COLO668 (cell line): ENCODE data around the gene POLD2.

Experiments used
- DNase-seq: peaks from one replicate; lab custom pipeline; 2025; ENCODE audit not compliant: unreplicated experiment; lab: John Stamatoyannopoulos, UW

The POLD2 gene

DNA sequence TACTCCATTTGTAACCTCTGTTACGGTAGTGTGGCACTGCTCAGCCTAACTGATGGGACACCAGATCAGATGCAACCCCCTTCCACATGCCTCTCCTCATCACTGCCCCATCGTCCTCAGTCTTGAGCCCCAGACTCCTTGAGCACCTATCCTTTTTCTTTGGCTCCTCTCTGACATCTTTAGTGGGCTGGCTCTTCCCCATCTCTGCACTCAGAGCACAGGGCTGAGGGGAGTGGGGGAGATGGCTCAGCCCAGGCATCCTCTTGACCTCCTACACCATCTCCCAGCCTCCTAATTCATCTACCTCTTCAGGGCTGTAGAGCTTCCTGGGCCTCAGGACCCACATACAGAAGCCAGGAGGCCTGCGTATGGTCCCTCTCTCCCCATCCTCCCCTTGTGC is 39.6 kb downstream of the POLD2 start:
- DNase-seq, result no peak

DNA sequence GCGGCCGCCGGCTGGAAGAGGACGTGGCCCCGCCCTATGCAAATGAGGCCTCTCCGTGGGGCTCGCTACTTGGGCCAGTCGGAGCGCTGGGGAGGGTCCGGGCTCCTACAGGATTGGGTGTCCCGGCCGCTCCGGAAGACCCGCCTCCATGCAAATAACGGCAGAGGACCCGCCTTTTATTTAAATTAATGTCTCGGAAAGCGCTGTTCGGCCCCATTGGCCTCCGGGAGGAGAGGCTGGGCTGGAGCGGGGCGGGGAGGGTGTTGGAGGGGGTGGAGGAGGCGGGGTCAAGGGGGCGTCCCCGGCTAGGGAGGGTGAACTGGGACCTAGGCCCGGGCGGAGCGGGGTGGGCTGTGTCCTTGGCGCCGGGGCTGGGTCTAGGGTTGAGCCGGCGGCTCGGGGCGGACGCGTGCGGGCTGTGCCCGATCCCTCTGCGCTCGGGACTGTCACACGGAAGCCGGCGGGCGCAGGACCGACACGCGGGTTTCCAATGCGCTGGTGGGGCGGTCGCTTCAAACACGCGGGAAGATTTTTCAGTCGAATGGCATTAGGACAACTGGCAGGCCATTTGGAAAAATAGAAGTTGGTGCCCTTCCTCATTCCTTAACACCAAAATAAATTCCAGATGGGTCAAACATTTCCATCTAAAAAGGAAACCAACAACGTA is 40.7 kb downstream of the POLD2 start:
- DNase-seq, result peak; percentile 99

DNA sequence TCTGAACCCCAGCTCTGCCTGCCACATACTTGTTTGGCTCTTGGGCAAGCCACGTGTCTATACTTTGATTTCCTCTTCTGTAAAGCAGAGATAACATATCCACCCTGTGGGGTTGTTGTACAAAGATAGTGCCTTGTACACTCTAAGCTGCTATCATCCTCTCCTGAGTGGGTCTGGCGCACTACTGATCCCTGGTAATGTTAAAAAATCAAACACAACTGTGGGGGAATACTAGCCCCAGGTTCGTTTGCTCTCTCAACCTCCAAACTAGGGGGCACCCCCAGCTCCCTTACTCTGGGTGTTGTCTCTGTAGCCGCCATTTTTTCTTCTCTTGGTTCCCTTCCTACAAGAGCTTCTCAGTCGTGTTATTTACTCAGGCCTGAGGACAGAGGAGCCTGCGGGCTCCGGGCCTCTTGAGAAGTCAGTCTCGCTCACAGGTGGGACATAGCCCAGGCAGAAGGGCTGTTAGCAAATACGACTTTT is 42.0 kb downstream of the POLD2 start:
- no peak for DNase-seq

DNA sequence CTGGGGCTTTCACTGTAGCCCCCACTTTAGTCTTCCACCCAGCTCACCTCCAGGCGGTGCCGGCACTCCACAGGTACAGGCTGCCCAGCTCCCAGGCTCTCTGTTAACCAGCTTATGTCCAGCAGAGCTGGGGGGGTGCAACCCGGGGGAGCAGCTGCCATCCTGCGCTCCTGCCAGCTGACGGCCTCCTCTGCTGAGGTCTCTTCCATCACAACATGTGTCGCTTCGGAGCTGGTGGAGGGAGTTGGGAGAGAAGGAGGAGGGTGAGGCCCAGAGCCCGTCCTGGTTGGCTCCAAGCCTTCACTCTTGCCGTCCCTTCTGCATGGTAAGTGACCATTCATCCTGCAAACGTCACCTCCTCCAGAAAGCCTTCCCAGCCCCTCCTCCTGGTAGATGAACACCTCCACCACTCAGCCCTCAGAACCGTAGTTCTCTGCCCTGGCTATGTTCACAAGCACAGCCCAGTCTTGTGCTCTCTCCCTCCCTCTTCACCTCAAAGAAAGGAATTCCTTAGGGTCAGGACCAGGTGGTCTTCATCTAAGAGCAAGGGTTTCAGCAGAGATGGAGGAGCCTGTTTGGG is 42.6 kb downstream of the POLD2 start:
- no peak for DNase-seq

DNA sequence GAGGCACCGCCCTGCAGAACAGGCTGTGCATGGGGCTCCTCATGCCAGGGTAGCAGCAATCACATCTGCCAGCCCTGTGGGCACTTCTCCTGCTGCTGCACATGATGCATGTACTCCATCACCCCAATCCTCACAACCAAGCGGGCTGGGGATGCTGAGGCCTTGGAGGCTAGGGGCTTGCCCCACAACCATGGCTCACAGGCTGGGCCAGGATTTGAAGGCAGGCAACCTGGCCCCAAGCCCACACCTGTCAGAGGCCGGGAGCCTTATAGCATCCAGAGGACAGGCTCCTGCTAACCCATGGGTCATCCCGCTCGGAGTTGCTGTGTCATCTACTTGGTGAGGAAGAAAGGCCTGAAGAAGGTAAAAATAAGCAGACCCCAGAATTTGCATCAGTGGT is 43.2 kb downstream of the POLD2 start:
- no peak for DNase-seq

DNA sequence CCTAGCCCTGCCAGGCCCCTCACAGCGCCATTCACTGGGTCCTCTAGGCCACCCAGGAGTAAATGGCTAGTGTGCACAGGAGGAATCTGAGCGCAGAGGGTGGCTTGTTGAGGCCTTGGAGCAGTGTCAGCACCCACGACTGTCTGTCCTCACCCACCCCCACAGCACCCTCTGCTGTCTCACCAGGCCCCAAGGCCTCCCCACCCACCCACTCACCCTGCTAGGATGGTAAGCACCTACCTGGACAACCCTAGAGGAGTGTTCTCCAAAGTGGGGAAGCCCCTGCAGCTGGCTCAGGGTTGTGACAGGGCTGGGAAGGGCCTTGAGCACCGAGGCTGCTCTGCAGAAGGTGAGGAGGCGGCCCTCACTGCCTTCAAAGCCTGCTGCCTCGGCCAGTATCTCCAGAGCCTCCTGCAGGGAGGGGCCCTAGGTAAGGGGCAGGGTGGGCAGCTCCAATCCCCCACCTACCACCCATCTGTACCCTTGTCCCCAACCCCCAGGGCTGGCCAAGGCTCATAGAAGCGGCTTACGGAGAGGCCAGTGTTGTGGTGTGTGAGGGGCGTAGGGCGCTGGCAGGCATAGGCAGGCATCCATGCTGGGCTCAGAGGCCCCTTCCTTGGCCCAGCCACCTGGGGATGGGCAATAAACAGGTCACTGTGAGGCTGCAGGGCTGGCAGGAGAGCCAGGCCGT is 43.9 kb downstream of the POLD2 start:
- no peak for DNase-seq

DNA sequence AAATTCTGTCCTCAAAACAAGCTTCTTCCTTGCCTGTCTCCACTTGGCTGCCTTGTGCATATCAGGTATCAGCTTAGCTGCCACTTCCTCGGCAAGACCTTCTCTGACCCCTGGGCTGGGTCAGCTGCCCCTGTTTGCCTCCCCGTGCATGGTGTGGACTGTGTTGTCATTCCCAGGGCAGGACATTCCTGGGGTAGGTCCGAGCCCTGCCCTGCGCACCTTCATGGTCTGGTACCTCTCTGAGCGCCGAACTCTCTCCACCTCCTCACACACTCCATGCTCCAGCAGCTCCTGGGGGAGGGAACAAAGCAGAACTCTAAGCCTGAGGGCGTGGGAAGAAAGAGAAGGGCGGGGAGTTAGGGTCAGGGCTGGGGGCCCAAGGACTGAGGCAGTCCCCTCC is 44.8 kb downstream of the POLD2 start:
- DNase-seq, result no peak

DNA sequence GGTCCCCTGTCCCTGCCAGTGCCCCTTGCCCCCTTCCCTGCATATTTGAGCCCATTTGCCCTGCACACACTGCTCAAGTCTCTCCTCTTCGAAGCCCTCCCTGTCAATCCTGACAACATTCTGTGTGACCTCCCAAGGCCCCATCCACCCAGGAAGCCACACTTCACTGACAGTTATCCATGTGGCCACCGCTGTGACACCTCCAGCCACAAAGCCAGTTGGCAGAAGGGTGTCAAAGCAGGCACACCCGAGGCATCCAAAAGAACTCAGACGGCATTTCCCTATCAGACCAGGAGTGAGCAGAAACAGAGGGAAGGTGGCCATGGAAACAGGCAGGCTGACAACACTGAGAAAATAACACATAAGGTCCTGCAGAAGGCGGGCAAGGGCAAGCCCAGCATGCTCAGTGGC is 45.7 kb downstream of the POLD2 start:
- no peak for DNase-seq

DNA sequence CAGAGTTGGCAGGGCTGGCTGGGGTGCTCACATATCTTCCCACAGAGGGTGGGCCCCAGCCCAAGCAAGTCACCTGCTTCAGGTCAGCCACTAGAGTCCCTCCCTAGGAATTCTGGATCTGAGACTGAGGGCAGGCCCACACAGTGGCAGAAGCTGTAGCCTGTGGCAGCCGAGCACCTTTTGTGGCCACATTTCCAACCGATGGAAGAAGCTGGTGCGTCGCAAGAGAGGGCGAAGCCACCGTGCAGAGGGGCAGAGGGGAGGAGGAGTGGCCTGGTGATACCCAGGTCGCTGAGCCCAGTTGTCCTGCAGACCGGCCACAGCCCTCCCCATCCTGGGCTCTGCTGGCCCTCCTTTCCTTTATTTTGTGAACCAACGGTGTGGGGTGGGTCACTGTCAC is 46.3 kb downstream of the POLD2 start:
- DNase-seq, result no peak

DNA sequence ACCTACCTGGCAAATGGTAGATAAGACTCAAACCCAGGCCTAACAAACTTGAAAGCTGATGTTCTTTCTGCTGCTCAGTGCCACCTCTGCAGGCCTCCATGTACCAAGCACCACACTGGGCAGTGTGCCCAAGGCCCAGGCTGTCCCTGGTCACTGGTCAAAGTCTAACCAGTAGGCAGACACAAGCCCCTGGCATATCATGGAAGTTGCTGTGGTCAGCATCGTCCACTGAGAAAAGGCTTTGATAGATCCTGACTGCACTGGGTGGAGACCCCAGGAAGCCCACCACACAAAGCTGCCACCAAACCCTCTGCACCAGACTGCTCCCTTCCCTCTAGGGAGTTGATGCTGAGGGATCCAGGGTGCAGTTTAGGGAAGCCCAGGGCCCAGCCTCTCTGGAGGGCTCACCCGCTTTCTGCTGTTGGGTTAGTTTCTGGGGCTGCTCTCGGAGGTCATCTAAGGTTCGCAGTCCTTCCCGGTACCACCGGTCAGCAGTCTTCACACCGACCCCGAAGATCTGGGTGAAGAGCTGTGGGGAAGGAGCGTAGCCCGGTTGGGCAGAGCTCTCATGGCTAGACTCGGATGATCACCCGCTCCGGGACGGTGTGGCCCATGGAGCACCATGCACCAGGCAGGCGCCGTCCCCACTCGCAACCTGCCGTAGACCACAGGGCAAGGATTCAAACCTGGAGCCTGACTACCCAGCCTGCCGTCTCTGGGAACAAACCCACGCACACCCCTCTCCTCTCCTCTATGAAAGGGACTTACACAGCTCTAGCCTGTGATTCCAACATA is 47.0 kb downstream of the POLD2 start:
- DNase-seq, result no peak

DNA sequence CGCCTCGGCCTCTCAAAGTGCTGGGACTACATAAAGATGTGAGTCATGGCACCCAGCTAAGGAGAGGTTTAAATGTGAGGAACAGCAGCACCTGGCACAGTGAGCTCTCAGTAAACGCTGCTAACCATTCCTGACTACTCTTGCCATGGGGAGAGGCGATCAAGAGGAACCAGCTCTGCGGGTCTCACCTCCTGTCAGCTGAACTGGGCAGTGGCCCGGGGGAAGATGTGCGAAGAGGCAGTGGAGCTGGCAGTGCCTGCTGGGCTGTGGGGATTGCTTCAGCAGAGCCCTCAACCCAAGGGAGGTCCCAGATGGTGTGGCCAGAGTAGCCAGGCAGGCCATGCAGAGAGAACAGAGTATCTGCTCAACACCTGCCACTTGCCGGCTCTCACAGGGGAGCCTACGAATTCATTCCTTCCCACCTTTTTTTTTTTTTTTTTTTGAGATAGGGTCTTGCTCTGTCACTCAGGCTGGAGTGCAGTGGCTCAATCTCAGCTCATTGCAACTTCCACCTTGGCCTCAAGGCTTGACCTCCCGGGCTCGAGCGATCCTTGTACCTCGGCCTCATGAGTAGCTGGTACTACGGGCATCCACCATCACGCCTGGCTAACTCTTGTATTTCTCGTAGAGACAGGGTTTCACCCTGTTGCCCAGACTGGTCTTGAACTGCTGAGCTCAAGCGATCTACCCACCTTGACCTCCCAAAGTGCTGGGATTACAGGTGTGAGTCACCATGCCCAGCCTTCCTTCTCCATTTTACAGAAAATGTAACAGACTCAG is 47.9 kb downstream of the POLD2 start:
- no peak for DNase-seq

DNA sequence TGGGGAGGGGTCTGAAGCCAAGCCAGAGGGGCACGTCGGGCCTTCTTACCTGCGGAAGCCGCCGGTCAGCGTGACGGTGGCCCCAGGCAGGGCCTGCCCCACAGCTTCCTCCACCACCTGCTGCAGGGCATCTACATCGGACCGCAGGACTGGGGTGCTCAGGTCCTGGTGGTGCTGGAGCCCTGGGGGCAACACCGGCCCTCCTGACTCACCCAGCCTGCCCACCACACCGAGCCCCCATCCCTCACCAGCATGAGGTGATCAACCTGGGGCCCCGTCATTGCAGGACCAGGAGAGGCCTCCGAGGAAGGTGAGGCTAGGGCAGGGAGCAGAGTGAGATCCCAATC is 49.0 kb downstream of the POLD2 start:
- DNase-seq, result no peak

DNA sequence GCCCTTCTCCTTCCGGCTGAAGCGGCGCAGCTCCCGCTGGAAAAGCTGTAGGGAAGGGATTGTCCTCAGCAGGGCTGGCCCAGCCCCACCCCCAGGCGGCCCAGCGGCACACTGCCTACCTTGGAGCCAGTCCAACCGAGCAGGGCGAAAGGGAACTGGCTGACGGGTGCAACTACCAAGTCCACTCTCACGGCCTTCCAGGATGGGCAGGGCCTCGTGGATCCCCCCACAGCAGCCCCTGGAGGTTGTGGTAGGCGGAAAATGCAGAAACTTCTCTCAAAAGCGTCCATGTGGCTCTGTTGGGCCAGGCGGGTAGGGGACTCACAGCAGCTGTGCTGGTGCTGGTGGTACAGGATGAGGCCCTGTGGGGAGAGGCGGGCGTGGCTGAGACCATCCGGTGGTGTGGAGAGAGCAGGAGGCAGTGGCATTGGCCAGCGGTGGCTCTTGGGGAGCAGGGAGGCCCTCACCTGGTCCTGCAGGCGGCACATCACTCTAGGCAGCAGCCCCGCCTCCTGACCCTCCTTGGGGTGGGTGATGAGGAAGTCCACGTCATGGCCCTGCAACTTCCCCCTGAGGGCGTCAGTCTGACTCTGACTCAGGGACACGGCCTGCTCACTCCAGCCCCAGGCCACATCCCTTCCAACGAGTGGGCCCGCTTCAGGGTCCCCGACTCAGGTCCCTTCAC is 49.5 kb downstream of the POLD2 start:
- DNase-seq, result no peak

DNA sequence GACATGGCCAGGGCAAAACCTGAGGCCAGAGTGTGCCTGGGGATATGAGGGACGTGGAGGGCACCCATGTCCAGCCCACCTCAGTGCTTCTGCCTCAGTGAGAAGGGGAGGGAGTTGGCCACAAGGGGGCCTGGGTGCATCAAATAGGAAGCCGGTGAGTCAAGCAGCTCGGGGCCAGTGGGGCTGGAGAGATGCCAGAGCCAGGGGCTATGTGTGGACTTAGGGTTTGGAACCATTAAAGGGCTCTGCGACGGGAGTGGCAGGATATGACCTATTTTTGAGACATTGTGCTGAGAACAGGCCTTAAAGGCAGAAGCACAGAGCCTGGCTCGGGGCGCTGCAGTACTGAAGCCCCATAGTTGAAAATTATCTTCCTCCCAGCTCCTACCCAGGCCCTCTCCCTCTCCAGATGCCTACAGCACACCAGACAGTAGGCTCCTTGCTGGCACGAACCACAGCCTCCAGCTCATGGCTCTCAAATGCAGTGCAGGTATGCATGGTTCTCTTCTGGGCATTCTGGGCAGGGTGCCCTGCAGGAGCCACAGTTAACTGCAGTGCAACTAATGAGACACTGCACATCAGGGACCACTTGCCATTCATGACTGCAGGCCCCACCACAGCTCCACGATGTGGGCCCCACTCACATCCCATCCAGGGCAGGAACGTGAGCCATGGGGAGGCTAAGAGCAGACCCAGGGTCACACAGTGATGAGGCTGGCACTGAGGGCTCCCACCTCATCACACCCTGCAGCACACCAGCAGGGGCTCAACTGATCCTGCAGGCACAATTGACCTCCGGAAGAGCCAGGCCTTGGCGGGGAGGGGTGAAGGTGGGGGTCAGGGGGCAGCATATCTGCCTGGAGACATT is 50.8 kb downstream of the POLD2 start:
- peak; percentile 79 for DNase-seq

DNA sequence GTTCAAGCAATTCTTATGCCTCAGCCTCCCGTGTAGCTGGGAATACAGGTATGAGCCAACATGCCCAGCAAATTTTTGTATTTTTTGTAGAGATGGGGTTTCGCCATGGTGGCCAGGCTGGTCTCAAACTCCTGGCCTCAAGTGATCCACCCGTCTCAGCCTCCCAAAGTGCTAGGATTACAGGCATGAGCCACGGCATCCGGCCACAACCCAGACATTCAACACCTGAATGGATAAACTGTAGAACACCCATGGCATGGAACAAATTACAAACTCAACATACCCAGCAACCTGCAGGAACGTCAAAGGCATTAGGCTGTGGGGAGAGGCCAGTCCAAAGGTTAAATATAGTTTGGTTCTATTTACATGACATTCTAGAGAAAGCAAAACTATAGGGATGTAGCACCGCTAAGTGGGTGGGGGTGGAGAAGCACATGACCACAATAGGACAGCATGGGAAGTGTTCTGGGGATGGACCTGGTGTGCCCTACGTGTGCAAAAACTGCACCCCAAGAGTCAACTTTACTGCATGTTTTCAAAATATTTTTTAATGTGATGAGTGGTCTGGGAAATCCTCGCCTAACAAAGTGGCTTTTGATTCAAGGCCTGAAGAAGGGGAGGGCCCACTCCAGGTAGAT is 51.5 kb downstream of the POLD2 start:
- DNase-seq, result no peak

DNA sequence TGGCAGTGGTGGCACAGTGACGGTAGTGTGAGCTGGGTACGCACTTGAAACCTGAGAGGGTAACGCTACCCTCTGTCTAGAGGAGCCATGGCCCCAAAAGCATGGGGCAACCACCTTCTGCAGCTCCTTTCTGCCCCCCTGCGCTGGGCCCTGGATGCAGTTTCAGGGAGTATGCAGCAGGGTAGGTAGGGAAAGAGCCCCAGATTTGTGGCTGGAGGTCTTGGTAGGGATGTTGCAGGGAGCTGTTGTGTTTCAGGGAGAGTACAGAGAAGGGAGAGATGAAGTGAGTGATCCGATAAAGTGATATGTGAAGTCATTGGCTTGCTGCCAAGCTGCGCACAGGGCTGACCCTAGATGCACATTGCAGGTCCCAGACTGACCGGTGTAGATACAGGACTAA is 55.3 kb downstream of the POLD2 start:
- DNase-seq, result peak; percentile 67

DNA sequence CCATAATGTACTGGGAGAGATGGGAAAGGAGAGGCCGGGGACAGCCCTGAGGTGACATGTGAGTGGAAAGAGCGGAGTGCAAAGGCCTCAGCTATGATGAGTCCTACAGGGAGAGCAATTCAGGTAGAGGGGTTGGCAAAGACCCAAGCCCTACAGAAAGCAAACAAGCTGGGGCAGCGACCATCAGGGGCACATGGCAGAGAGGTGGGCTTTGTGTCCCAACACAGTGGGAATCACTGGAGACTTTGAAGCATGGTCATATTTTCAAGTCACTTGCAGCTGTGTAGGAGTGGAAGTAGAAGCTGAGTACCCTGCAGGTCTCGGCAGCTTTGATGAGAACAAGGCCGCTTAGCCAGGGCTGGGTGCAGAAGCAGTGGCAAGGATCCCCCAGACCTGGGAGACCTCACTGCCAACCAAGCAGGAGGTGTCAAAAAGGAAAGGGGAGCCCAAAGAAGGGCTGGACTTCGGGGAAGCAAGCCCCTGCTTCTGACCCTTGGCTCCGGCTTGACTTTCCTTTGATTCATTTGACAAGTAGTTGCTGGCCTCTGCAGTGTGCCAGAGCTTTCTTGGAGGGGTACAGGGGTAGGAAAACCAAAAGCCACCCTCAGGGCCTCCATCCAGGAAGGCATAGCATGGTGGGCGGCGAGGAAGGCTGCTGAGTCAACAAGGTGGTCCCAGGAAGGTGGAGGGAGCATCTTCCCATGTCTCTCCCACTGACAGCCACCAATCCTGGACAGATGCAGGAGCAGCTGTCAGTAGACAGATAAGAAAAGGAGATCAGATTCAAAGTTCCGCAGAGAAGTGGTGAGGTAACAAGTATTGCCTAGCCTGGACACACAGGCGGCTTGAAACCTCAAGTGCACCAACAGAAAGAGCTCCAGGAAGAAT is 56.0 kb downstream of the POLD2 start:
- DNase-seq, result no peak

DNA sequence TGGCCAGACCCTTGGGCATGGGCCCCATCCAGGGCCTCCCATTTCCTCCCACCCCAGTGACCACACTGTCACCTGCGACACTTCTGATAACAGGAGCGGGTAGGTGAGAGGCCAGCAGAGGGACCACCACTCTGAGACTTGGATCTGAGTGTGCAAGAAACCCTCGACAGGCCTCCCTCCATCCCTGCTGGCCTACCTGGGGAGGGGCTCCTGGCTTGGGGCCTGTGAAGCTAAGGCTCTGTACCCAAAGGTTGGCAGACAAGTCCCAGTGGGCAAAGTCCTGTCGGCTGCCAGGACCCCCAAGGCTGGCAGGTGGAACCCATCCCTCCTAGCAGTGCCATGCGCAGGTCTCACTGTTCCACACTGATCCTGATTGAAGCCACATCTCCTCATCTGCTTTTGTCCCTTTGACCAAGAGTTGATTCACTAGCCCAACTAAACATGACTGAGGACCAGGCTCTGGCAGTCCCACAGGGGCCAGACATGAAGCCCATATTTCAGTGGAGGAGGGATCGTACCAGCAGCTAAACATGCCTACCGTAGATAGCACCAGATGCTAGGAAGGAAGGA is 56.8 kb downstream of the POLD2 start:
- DNase-seq, result no peak
